Measurements from ENCODE around the gene PSMG1. TPM values are rescaled to one million over a fixed set of nuclear protein-coding genes. Genes with fewer than 3 reads are reported as not detected.
"Not testable (repeated sequence)": the region's sequence is repeated elsewhere in the genome, so short reads cannot be mapped to it uniquely, and the experiment has no call there.

PSMG1 gene
- total RNA-seq, 1 donor from 2014 or later = 103 TPM

GRCh38 chr21:39144191-39144590 is 39.1 kb downstream of the PSMG1 start:
- Mint-ChIP-seq H3K9me3 (peaks cover 5% of the 10 kb centered on the region), H3K4me3 (no peak overlapping the region)

GRCh38 chr21:39142972-39143371 is 40.3 kb downstream of the PSMG1 start:
- H3K4me3 Mint-ChIP-seq = no peak overlapping the region
- no peak overlapping the region for H3K27ac Mint-ChIP-seq
- H3K36me3 Mint-ChIP-seq (ENCODE audit: low read depth) = no peaks in the 10 kb centered on the region
- H3K9me3 Mint-ChIP-seq = peaks cover 5% of the 10 kb centered on the region
- DNase-seq (ENCODE audit: low spot score) = no peak
- intact Hi-C loops (cut with micrococcal nuclease) = no loop called here
- H3K4me1 Mint-ChIP-seq (ENCODE audit: low read depth) = no peaks in the 10 kb centered on the region
- H3K27me3 Mint-ChIP-seq (ENCODE audit: insufficient read depth) = no peaks in the 10 kb centered on the region

More at GRCh38 chr21:39144191-39144590, 39.1 kb downstream of the PSMG1 start:
- intact Hi-C loops (cut with micrococcal nuclease) = no loop called here
- H3K27me3 Mint-ChIP-seq (ENCODE audit: insufficient read depth) = no peaks in the 10 kb centered on the region
- no peaks in the 10 kb centered on the region for H3K4me1 Mint-ChIP-seq (ENCODE audit: low read depth)
- no peaks in the 10 kb centered on the region for H3K36me3 Mint-ChIP-seq (ENCODE audit: low read depth)
- DNase-seq (ENCODE audit: low spot score) = no peak
- H3K27ac Mint-ChIP-seq = no peak overlapping the region

- no peak overlapping the region for H3K4me3 Mint-ChIP-seq
- intact Hi-C loops (cut with micrococcal nuclease) = no loop called here
- peaks cover 5% of the 10 kb centered on the region for H3K9me3 Mint-ChIP-seq
- H3K4me1 Mint-ChIP-seq (ENCODE audit: low read depth) = no peaks in the 10 kb centered on the region
- peaks cover 2% of the 10 kb centered on the region for H3K27me3 Mint-ChIP-seq (ENCODE audit: insufficient read depth)
- DNase-seq (ENCODE audit: low spot score) = no peak
- H3K27ac Mint-ChIP-seq = no peak overlapping the region
- no peaks in the 10 kb centered on the region for H3K36me3 Mint-ChIP-seq (ENCODE audit: low read depth)
Measured at GRCh38 chr21:39141502-39141901, 41.7 kb downstream of the PSMG1 start.

GRCh38 chr21:39137248-39138178 is 45.7 kb downstream of the PSMG1 start:
- Mint-ChIP-seq H3K27me3 (ENCODE audit: insufficient read depth) (peaks cover 2% of the 10 kb centered on the region), H3K36me3 (ENCODE audit: low read depth) (no peaks in the 10 kb centered on the region), H3K27ac (no peak overlapping the region), H3K4me1 (ENCODE audit: low read depth) (no peaks in the 10 kb centered on the region), H3K9me3 (no peaks in the 10 kb centered on the region), H3K4me3 (no peak overlapping the region)
- intact Hi-C loops (cut with micrococcal nuclease) = loop anchor here (1.0 to 5.0 kb wide), 5 partner anchors 220 to 632 kb away; partner anchors contain the start of gene ETS2
- no peak for DNase-seq (ENCODE audit: low spot score)

GRCh38 chr21:39136711-39137110 is 46.5 kb downstream of the PSMG1 start:
- H3K36me3 Mint-ChIP-seq (ENCODE audit: low read depth) = no peaks in the 10 kb centered on the region
- H3K9me3 Mint-ChIP-seq = peaks cover 3% of the 10 kb centered on the region
- intact Hi-C loops (cut with micrococcal nuclease) = loop anchor here (5.0 kb wide), 2 partner anchors 219 to 329 kb away; partner anchors contain the start of gene ETS2
- no peak overlapping the region for H3K4me3 Mint-ChIP-seq
- no peaks in the 10 kb centered on the region for H3K4me1 Mint-ChIP-seq (ENCODE audit: low read depth)
- no peak for DNase-seq (ENCODE audit: low spot score)
- H3K27ac Mint-ChIP-seq = no peak overlapping the region
- H3K27me3 Mint-ChIP-seq (ENCODE audit: insufficient read depth) = peaks cover 2% of the 10 kb centered on the region

- not testable (repeated sequence) for H3K4me3 Mint-ChIP-seq; H3K27me3 Mint-ChIP-seq (ENCODE audit: insufficient read depth); H3K27ac Mint-ChIP-seq; H3K4me1 Mint-ChIP-seq (ENCODE audit: low read depth); DNase-seq (ENCODE audit: low spot score); H3K9me3 Mint-ChIP-seq; H3K36me3 Mint-ChIP-seq (ENCODE audit: low read depth)
- intact Hi-C loops (cut with micrococcal nuclease) = loop anchor here (5.0 kb wide), 2 partner anchors 219 to 329 kb away; partner anchors contain the start of gene ETS2
Measured at GRCh38 chr21:39136138-39136537, 47.1 kb downstream of the PSMG1 start.

GRCh38 chr21:39134288-39134810 is 48.9 kb downstream of the PSMG1 start:
- H3K27ac Mint-ChIP-seq = no peak overlapping the region
- H3K9me3 Mint-ChIP-seq = peaks cover 3% of the 10 kb centered on the region
- intact Hi-C loops (cut with micrococcal nuclease) = no loop called here
- no peaks in the 10 kb centered on the region for H3K36me3 Mint-ChIP-seq (ENCODE audit: low read depth)
- no peak for DNase-seq (ENCODE audit: low spot score)
- H3K4me3 Mint-ChIP-seq = no peak overlapping the region
- peaks cover 6% of the 10 kb centered on the region for H3K27me3 Mint-ChIP-seq (ENCODE audit: insufficient read depth)
- no peaks in the 10 kb centered on the region for H3K4me1 Mint-ChIP-seq (ENCODE audit: low read depth)

- H3K4me1 Mint-ChIP-seq (ENCODE audit: low read depth) = no peaks in the 10 kb centered on the region
- intact Hi-C loops (cut with micrococcal nuclease) = no loop called here
- peaks cover 15% of the 10 kb centered on the region for H3K27me3 Mint-ChIP-seq (ENCODE audit: insufficient read depth)
- H3K4me3 Mint-ChIP-seq = no peak overlapping the region
- no peak for DNase-seq (ENCODE audit: low spot score)
- no peaks in the 10 kb centered on the region for H3K36me3 Mint-ChIP-seq (ENCODE audit: low read depth)
- no peak overlapping the region for H3K27ac Mint-ChIP-seq
- peaks cover 3% of the 10 kb centered on the region for H3K9me3 Mint-ChIP-seq
Measured at GRCh38 chr21:39132248-39132647, 51.0 kb downstream of the PSMG1 start.

GRCh38 chr21:39131791-39132190 is 51.5 kb downstream of the PSMG1 start:
- Mint-ChIP-seq H3K9me3 (peaks cover 3% of the 10 kb centered on the region), H3K4me3 (no peak overlapping the region), H3K27ac (no peak overlapping the region), H3K36me3 (ENCODE audit: low read depth) (no peaks in the 10 kb centered on the region), H3K27me3 (ENCODE audit: insufficient read depth) (peaks cover 15% of the 10 kb centered on the region), H3K4me1 (ENCODE audit: low read depth) (no peaks in the 10 kb centered on the region)
- no peak for DNase-seq (ENCODE audit: low spot score)
- intact Hi-C loops (cut with micrococcal nuclease) = no loop called here

GRCh38 chr21:39127506-39127905 is 55.7 kb downstream of the PSMG1 start:
- no peaks in the 10 kb centered on the region for H3K4me1 Mint-ChIP-seq (ENCODE audit: low read depth)
- DNase-seq (ENCODE audit: low spot score) = no peak

GRCh38 chr21:39126486-39126806 is 56.8 kb downstream of the PSMG1 start:
- intact Hi-C loops (cut with micrococcal nuclease) = loop anchor here (1.0 to 10.0 kb wide), 2 partner anchors 392 to 1512 kb away; no protein-coding TSS in a partner anchor
- no peak for DNase-seq (ENCODE audit: low spot score)
- no peak overlapping the region for H3K27ac Mint-ChIP-seq
- no peak overlapping the region for H3K4me3 Mint-ChIP-seq
- no peaks in the 10 kb centered on the region for H3K9me3 Mint-ChIP-seq
- H3K27me3 Mint-ChIP-seq (ENCODE audit: insufficient read depth) = peaks cover 15% of the 10 kb centered on the region
- H3K36me3 Mint-ChIP-seq (ENCODE audit: low read depth) = no peaks in the 10 kb centered on the region
- H3K4me1 Mint-ChIP-seq (ENCODE audit: low read depth) = peaks cover 6% of the 10 kb centered on the region

More at GRCh38 chr21:39127506-39127905, 55.7 kb downstream of the PSMG1 start:
- peaks cover 3% of the 10 kb centered on the region for H3K9me3 Mint-ChIP-seq
- intact Hi-C loops (cut with micrococcal nuclease) = loop anchor here (10.0 kb wide), 1 partner anchor 1513 kb away; no protein-coding TSS in a partner anchor
- no peak overlapping the region for H3K4me3 Mint-ChIP-seq
- H3K27me3 Mint-ChIP-seq (ENCODE audit: insufficient read depth) = peaks cover 15% of the 10 kb centered on the region
- H3K36me3 Mint-ChIP-seq (ENCODE audit: low read depth) = no peaks in the 10 kb centered on the region
- H3K27ac Mint-ChIP-seq = no peak overlapping the region

- H3K27ac Mint-ChIP-seq = no peak overlapping the region
- DNase-seq (ENCODE audit: low spot score) = no peak
- peaks cover 15% of the 10 kb centered on the region for H3K27me3 Mint-ChIP-seq (ENCODE audit: insufficient read depth)
- H3K9me3 Mint-ChIP-seq = no peaks in the 10 kb centered on the region
- intact Hi-C loops (cut with micrococcal nuclease) = loop anchor here (1.0 to 10.0 kb wide), 2 partner anchors 392 to 1511 kb away; no protein-coding TSS in a partner anchor
- H3K4me1 Mint-ChIP-seq (ENCODE audit: low read depth) = peaks cover 6% of the 10 kb centered on the region
- no peaks in the 10 kb centered on the region for H3K36me3 Mint-ChIP-seq (ENCODE audit: low read depth)
- no peak overlapping the region for H3K4me3 Mint-ChIP-seq
Measured at GRCh38 chr21:39125752-39126485, 57.3 kb downstream of the PSMG1 start.
